BJ (cell line): ENCODE measurements around the gene SON. TPM values are rescaled to one million over a fixed set of nuclear protein-coding genes. Genes with fewer than 3 reads are reported as not detected.
A peak's percentile ranks its signal among the peaks of the same experiment; 100 is the strongest.
"Not testable (repeated sequence)": the region's sequence is repeated elsewhere in the genome, so short reads cannot be mapped to it uniquely, and the experiment has no call there.

Source experiments
- CTCF ChIA-PET: fragments of 350-600 bp; formaldehyde crosslinking; extraction: SDS; loops from one replicate; lab custom pipeline; 2021; ENCODE audit warnings: antibody characterized with exemption, inconsistent platforms; lab: Yijun Ruan, JAX
- POLR2A ChIA-PET: fragments of 300-600 bp; sonication (Branson Sonifier 250); formaldehyde crosslinking; extraction: SDS; loops from one replicate; lab custom pipeline; 2021; ENCODE audit warnings: antibody characterized with exemption; lab: Charles Lee
- DNase-seq: peaks from one replicate; pipeline ENCODE4 v3.0.0-alpha.2; 2011; ENCODE audit warnings: low read depth
- H3K27me3 ChIP-seq: 2 replicates; pipeline ENCODE4 v1.6.0; 2011; ENCODE audit warnings: low read length; ENCODE audit not compliant: control insufficient read depth, insufficient read depth
- H3K36me3 ChIP-seq: 2 replicates; pipeline ENCODE4 v1.5.1; 2011; ENCODE audit warnings: low read length; ENCODE audit not compliant: control insufficient read depth, insufficient read depth
- H3K4me3 ChIP-seq: 2 replicates; pipeline ENCODE4 v1.5.1; 2011; ENCODE audit warnings: low read depth, mild to moderate bottlenecking, control low read depth, low read length
- polyA plus RNA-seq: library from polyadenylated mRNA; depleted of rRNA; stranded (reverse); fragments of >200 nt; gene quantifications from 2 replicates; pipeline ENCODE4 v1.2.3, GENCODE V29; 2011
- TF ChIP-seq, protein P1 (sequence below): IDR thresholded peaks from 2 replicates; pipeline ENCODE4 v1.5.1; 2011; ENCODE audit warnings: low read depth, mild to moderate bottlenecking, control low read depth, inconsistent platforms, low read length, moderate library complexity; ENCODE audit not compliant: insufficient read depth

The SON gene
- polyA plus RNA-seq, 1 experiment: 41.6 TPM

GRCh38 chr21:33568448-33568847, 25.6 kb downstream of the SON start:
- peaks cover 15% of the 10 kb centered on the region for H3K36me3 ChIP-seq
- ChIA-PET POLR2A (no interaction called here), CTCF (no interaction called here)
- DNase-seq: no peak
- TF ChIP-seq, protein P1, sequence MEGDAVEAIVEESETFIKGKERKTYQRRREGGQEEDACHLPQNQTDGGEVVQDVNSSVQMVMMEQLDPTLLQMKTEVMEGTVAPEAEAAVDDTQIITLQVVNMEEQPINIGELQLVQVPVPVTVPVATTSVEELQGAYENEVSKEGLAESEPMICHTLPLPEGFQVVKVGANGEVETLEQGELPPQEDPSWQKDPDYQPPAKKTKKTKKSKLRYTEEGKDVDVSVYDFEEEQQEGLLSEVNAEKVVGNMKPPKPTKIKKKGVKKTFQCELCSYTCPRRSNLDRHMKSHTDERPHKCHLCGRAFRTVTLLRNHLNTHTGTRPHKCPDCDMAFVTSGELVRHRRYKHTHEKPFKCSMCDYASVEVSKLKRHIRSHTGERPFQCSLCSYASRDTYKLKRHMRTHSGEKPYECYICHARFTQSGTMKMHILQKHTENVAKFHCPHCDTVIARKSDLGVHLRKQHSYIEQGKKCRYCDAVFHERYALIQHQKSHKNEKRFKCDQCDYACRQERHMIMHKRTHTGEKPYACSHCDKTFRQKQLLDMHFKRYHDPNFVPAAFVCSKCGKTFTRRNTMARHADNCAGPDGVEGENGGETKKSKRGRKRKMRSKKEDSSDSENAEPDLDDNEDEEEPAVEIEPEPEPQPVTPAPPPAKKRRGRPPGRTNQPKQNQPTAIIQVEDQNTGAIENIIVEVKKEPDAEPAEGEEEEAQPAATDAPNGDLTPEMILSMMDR: no peak
- no peak overlapping the region for H3K4me3 ChIP-seq
- no peaks in the 10 kb centered on the region for H3K27me3 ChIP-seq

- Histone ChIP-seq H3K4me3 (no peak overlapping the region), H3K27me3 (no peaks in the 10 kb centered on the region), H3K36me3 (peaks cover 17% of the 10 kb centered on the region)
- ChIA-PET POLR2A (no interaction called here), CTCF (interaction anchor here (1.3 kb wide), 1 partner anchor 35 kb away, joined by 3 read pairs; no protein-coding TSS in a partner anchor)
- DNase-seq: no peak
- TF ChIP-seq, protein P1: no peak
These were observed 27.2 kb downstream of the SON start for GRCh38 chr21:33569991-33570390.

- ChIA-PET CTCF (interaction anchor here (0.7 kb wide), 1 partner anchor 330 kb away, joined by 3 read pairs; no protein-coding TSS in a partner anchor), POLR2A (no interaction called here)
- peaks cover 17% of the 10 kb centered on the region for H3K36me3 ChIP-seq
- TF ChIP-seq, protein P1: no peak
- DNase-seq: no peak
- no peaks in the 10 kb centered on the region for H3K27me3 ChIP-seq
- H3K4me3 ChIP-seq: no peak overlapping the region
These were observed 29.5 kb downstream of the SON start for GRCh38 chr21:33572350-33572749.

DNA sequence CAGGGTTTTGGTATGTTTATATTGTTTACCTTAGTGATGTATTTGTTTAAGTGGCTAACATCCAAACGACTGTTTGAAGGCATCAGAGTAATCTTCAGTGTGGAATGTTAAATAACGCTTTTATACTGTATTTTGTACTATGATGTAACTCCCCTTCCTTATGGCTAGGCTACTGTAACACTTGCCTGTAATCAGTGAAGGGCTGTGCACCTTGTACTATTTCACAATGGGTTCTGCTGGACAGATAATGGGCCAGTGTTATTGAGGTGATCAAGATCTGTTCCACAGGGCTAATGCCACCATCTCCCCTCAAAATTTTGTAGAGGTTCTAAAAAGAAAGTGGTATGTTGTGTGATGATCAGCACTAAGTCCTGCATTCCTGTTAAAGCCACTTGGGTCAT, 33.9 kb downstream of the SON start:
- H3K27me3 ChIP-seq, DNase-seq, H3K36me3 ChIP-seq, H3K4me3 ChIP-seq, CTCF ChIA-PET, POLR2A ChIA-PET: not testable (repeated sequence)

GRCh38 chr21:33578214-33578613, 35.4 kb downstream of the SON start:
- Histone ChIP-seq H3K4me3 (no peak overlapping the region), H3K27me3 (no peaks in the 10 kb centered on the region), H3K36me3 (peaks cover 4% of the 10 kb centered on the region; the same call in 1 of the 2 replicates)
- DNase-seq: peak; percentile 25
- TF ChIP-seq, protein P1: no peak
- POLR2A ChIA-PET: no interaction called here
- CTCF ChIA-PET: interaction anchor here (0.6 to 2.0 kb wide), 2 partner anchors 28 to 54 kb away, joined by 3 to 7 read pairs; no protein-coding TSS in a partner anchor
